ENCODE results near the gene BSG. TPM values are rescaled to one million over a fixed set of nuclear protein-coding genes. Genes with fewer than 3 reads are reported as not detected.

Gene BSG
- polyA plus RNA-seq (2012; ENCODE audit: missing spikeins) = 135 TPM

DNA sequence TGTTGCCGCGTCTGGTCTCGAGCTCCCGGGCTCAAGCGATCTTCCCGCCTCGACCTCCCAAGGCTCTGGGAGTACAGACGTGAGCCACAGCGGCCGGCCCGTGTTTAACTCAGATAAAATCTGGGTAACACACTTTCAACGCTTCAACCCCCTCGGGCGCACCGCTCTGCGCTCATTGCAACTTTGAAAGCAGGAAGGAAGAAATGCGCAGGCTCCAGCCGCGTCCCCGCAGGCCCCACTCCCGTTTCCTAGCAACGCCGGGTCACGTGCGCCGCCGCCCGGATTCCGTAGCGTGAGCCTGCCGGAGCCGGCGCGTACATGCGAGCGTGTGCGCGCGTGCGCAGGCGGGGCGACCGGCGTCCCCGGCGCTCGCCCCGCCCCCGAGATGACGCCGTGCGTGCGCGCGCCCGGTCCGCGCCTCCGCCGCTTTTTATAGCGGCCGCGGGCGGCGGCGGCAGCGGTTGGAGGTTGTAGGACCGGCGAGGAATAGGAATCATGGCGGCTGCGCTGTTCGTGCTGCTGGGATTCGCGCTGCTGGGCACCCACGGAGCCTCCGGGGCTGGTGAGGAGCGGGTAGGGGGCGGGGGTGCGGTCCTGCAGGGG is at the start of gene BSG:
TSS of gene BSG (plus strand) at position 457 of the 603 bp plus-strand sequence. CDS start at position 496, 39 bp downstream.
- FAIRE-seq (peak; percentile 98), DNase-seq (ENCODE audit: insufficient read length) (peak; percentile 98)
- peak; percentile 90 for TF ChIP-seq TAF1 (IDR thresholded peaks at IDR 0.05; ENCODE audit: borderline replicate concordance, low read depth, low read length)
- TF ChIP-seq POLR2A (IDR thresholded peaks at IDR 0.05; ENCODE audit: low read depth, low read length) = peak; percentile 99
- TF ChIP-seq POLR2AphosphoS5 (IDR thresholded peaks at IDR 0.05; ENCODE audit: low read depth, low read length) = peak; percentile 98

DNA sequence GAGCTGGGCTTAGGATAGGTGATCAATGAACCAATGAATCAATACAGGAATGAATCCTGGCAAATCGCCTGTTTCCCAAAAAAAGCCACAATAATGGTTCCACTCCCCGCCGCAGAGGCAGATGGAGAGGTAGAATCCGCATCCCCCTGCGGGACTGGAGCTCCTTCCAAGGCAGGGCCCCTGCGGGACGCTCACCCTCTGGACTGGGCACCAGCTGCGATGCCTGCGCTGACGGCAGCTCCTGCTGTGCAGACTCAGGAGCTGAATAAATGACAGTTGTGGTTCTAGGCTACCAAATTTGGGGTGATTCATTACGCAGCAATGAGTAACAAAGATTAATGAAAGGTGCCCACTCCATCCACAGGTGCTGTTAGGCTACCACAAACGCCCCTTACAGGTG is 49.7 kb upstream of the BSG start:
- FAIRE-seq = no peak

DNA sequence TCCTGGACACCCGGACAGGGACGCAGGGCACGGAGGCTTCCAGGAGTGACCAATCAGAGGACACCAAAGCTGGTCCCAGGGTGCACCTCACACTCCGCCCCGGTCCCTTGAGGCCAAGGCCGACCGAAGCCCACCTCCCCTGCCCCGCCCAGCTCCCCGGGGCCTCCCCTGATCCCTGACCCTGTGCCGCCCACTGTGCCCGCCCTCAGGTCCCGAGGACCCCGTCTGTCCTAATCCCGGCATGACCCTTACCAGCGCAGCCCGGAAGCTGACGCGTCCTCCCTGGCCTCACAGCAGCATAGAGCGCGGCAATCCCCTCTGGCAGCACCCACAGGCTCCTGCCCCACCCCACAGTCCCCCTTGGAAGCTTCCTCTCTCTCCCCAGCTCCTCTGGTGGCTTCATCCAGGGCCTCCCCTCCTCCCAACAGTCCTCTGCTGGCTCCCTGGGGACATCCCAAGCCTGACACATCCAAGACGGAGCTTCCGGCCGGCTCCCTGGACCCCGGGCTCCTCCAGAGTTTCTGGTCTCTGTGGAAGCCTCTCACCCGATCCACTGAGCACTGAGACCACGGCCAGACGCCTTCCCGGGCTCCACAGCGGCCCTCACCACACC is 48.2 kb upstream of the BSG start:
- DNase-seq (ENCODE audit: insufficient read length) (no peak), FAIRE-seq (no peak)
- no peak for TF ChIP-seq POLR2A (IDR thresholded peaks at IDR 0.05; ENCODE audit: low read depth, low read length)
- no peak for TF ChIP-seq POLR2AphosphoS5 (IDR thresholded peaks at IDR 0.05; ENCODE audit: low read depth, low read length)
- no peak for TF ChIP-seq TAF1 (IDR thresholded peaks at IDR 0.05; ENCODE audit: borderline replicate concordance, low read depth, low read length)

More for the DNA sequence above, 49.7 kb upstream of the BSG start:
- no peak for TF ChIP-seq POLR2A (IDR thresholded peaks at IDR 0.05; ENCODE audit: low read depth, low read length)
- no peak for TF ChIP-seq TAF1 (IDR thresholded peaks at IDR 0.05; ENCODE audit: borderline replicate concordance, low read depth, low read length)
- TF ChIP-seq POLR2AphosphoS5 (IDR thresholded peaks at IDR 0.05; ENCODE audit: low read depth, low read length) = no peak
- no peak for DNase-seq (ENCODE audit: insufficient read length)

DNA sequence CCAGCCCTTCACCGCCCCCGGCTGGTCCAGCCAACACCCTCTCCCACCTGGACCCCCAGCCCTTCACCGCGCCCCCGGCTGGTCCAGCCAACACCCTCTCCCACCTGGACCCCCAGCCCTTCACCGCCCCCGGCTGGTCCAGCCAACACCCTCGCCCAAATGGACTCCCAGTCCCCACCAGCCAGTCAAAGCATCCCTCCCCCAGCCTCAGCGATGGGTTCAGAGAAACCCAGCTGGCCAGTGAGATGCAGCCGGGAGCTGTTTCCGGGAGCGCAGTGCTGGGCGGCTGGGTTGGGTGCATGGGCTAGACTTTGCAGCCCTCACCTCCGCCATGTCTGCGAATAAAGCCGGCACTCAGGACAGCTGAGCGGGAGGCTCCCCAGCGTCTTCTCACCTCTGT is 47.4 kb upstream of the BSG start:
- FAIRE-seq (no peak), DNase-seq (ENCODE audit: insufficient read length) (no peak)
- TF ChIP-seq TAF1 (IDR thresholded peaks at IDR 0.05; ENCODE audit: borderline replicate concordance, low read depth, low read length) = no peak
- TF ChIP-seq POLR2A (IDR thresholded peaks at IDR 0.05; ENCODE audit: low read depth, low read length) = no peak
- TF ChIP-seq POLR2AphosphoS5 (IDR thresholded peaks at IDR 0.05; ENCODE audit: low read depth, low read length) = no peak

DNA sequence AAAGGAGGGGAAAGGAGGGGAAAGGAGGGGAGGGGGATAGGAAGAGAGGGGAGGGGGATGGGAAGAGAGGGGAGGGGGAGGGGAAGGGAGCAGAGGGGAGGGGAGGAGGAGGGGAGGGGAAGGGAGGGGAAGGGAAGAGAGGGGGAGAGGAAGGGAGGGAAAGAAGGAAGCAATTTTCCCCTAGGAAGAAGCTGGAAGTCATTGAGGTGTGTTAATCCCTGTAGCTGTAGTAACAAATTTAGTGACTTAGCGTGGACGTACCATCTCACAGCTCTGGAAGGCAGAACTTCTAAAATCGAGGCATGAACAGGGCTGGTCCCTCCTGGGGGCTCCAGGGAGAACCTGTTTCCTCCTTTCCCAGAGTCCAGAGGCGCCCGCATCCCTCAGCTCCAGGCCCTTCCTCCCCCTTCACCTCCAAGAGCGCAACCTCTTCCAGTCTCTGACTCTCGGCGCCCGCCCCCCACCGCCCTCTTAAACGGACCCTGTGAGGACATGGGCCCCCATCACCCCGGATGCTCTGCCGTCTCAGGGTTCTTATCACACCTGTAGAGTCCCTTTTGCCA is 46.5 kb upstream of the BSG start:
- DNase-seq (ENCODE audit: insufficient read length) (no peak), FAIRE-seq (no peak)
- TF ChIP-seq POLR2A (IDR thresholded peaks at IDR 0.05; ENCODE audit: low read depth, low read length) (no peak), TAF1 (IDR thresholded peaks at IDR 0.05; ENCODE audit: borderline replicate concordance, low read depth, low read length) (no peak), POLR2AphosphoS5 (IDR thresholded peaks at IDR 0.05; ENCODE audit: low read depth, low read length) (no peak)

DNA sequence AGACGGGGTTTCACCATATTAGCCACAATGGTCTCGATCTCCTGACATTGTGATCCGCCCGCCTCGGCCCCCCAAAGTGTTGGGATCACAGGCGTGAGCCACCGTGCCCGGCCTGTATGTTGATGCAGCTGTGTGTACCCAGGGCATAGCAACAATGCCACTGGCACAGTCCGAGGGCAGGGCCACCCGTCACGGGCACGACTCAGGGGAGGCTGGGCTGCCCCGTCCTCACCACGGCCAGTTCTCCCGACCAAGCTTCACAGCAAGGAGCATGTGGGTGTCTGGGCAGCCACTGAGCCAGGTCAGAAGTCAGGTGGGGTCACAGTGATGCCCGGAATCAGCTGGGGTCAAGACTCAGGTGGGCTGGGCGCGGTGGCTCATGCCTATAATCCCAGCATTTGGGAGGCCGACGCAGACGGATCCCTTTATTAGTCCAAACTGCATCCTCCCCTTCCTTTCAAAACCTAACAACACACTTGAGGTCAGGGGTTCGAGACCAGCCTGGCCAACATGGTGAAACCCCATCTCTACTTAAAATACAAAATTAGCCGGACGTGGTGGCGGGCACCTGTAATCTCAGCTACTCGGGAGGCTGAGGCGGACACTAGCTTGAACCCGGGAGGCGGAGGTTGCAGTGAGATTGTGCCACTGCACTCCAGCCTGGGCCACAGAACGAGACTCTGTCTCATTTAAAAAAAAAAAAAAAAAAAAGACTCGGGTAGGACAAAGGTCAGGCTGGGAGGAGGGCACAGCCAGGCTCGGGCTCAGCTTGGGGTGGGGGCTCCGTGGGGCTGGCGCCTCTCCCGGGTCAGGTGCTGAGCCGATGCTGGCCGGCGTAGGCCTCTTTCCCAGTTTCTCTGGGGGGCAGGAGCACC is 42.0 kb upstream of the BSG start:
- TF ChIP-seq POLR2A (IDR thresholded peaks at IDR 0.05; ENCODE audit: low read depth, low read length) (no peak), TAF1 (IDR thresholded peaks at IDR 0.05; ENCODE audit: borderline replicate concordance, low read depth, low read length) (no peak), POLR2AphosphoS5 (IDR thresholded peaks at IDR 0.05; ENCODE audit: low read depth, low read length) (no peak)
- DNase-seq (ENCODE audit: insufficient read length) (no peak), FAIRE-seq (no peak)

DNA sequence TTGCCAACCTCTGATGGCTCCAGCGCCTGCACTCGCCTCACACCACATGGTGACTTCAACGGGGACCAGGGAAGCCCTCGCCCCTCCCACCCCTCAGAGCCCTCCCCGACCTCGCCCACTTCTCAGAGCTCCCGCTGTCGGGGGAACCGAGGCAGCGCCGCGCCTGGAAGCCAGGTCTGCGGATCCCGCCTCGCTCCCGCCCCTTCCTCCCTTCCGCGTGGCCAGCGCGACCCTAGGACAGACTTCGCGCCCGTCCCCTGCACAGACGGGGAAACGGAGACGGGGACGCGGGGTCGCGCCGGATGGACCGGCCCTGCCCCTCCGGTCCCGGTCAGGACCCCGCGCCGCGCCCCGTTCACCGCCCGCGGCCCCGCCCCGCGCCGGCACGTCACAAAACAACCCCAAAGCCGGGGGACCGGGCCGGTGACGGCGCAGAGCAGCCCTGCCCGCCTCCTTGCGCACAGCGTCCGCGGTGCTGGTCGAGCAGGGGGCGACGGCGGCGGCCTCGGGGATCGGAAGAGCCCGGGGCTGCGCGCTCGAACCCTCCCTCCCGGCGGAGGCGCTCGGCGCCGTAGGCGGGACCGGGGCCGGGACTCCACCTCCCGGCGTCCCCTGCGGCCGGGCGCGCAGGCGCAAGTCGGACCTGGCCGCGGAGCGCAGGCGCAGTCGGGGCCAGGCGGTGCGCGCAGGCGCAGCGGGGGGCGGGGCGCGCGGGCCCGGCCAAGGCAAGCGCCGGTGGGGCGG is 41.2 kb upstream of the BSG start:
- DNase-seq (ENCODE audit: insufficient read length) (peak; percentile 99), FAIRE-seq (peak; percentile 99)
- TF ChIP-seq TAF1 (IDR thresholded peaks at IDR 0.05; ENCODE audit: borderline replicate concordance, low read depth, low read length) (no peak), POLR2AphosphoS5 (IDR thresholded peaks at IDR 0.05; ENCODE audit: low read depth, low read length) (no peak), POLR2A (IDR thresholded peaks at IDR 0.05; ENCODE audit: low read depth, low read length) (no peak)

DNA sequence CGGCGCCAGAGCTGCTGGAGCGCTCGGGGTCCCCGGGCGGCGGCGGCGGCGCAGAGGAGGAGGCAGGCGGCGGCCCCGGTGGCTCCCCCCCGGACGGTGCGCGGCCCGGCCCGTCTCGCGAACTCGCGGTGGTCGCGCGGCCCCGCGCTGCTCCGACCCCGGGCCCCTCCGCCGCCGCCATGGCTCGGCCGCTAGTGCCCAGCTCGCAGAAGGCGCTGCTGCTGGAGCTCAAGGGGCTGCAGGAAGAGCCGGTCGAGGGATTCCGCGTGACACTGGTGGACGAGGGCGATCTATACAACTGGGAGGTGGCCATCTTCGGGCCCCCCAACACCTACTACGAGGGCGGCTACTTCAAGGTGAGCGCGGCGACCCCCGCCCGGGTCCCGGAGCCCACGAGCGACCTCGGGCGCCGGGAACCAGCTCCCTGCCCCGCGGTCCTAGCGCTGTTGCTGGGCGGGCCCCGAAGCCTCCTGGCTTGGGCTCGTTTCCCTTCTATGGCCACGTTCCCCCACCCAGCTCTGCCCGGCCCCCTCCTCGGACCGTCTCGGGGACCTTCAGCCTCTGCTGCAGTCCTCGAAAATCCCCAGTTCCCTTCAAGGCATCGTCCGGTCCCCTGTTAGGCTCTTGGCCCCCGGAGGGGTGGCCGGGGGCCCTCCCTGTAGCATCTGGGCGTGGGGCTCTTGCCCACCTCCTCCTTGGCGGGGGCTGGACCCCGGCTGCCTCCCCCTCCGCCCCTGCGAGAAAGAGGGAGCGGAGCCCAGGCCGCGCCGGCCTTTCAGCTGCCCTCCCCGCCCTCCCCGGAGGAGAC is 40.4 kb upstream of the BSG start, which contains the start of gene CDC34:
TSS of gene CDC34 (plus strand) at position 8 of the 808 bp plus-strand sequence. CDS start at position 180, 172 bp downstream.
- no peak for FAIRE-seq

DNA sequence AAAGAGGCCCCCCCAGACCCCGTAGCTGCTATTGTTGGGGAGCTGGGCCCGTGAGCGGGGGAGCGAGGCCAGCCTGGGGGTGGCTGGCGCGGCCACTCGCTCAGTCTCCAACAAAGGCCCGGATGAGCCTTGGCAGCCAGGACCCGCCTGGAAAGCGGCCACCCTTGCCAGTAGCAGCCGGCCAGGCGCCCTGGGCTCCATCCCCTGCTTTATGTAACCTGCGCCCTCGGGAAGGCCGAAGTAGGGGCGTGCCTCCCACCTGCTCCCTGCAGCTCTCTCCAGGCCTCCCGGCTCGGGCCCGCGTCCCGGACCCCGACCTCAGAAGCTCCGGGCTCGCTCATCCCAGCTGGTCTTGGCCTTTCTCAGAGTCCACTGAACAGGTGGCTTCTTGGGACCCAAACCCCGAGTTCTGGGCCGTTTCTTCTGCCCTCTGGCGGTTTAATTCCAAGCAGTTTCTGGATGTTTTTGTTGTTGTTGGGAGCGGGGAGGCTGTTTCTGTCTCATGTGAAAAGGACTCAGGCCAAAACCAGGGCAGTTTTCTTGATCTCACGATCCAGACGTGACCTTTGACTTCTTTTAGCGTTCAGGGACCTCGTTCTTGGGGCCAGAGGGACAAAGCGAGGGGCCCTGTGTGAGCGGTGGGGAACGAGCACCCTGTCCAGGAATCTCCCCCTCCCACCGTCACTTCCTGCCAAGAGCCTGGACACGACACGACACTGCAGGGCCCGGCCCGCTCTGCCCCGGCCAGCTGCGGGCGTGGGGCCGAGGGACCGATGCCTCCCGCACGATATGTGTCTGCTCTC is 39.6 kb upstream of the BSG start:
- DNase-seq (ENCODE audit: insufficient read length) = no peak
- peak; percentile 65 for FAIRE-seq

More for the DNA sequence above, 40.4 kb upstream of the BSG start, which contains the start of gene CDC34:
- TF ChIP-seq POLR2AphosphoS5 (IDR thresholded peaks at IDR 0.05; ENCODE audit: low read depth, low read length) (no peak), POLR2A (IDR thresholded peaks at IDR 0.05; ENCODE audit: low read depth, low read length) (peak; percentile 78; the same call in 1 of the 2 replicates)
- DNase-seq (ENCODE audit: insufficient read length) = peak; percentile 66

More for the DNA sequence above, 39.6 kb upstream of the BSG start:
- TF ChIP-seq POLR2AphosphoS5 (IDR thresholded peaks at IDR 0.05; ENCODE audit: low read depth, low read length) = no peak
- TF ChIP-seq TAF1 (IDR thresholded peaks at IDR 0.05; ENCODE audit: borderline replicate concordance, low read depth, low read length) = no peak
- no peak for TF ChIP-seq POLR2A (IDR thresholded peaks at IDR 0.05; ENCODE audit: low read depth, low read length)
